Measurements from ENCODE around the gene PCYT2.

DNA sequence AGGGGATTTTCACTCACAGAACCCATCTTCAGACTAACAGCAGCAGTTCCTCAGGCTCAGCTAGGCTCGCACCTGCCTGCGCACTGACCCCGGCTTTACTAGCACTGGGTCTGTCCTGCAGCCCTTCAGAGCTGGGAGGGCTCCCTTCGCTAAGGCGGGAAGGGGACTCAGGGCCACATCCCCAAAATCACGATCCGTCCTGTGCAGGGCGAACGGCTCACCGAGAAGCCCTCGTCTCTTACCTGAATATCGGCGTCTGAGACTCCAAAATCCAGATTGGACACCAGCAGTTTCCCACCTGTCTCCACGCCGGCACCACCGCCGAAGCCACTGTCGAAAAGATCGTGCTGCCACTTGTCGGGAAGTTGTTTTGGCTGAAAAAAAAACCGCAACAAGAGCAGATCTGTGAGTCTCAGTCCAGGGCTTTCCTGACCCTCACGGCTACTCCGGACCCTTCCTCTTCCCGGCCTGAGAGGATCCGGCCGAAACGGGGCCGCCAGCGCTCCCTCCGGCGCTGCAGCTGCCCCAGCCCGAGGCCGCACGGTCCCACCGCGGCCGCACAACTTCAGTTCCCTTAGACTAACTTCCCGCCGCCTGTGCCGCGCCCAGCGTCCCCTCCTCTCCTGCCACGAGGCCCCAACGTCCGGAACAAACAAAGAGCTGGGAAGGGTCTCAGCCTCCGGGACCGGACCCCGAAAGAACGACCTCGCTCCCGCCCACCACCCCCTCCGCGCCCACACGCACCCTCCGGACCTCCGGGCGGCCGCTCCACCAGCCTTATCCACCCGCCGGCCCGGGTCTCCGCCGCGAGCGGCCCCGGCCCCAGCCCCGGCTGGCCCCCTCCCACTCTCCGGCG lies 20.5 kb downstream of the PCYT2 start:
- TF ChIP-seq, protein P1, sequence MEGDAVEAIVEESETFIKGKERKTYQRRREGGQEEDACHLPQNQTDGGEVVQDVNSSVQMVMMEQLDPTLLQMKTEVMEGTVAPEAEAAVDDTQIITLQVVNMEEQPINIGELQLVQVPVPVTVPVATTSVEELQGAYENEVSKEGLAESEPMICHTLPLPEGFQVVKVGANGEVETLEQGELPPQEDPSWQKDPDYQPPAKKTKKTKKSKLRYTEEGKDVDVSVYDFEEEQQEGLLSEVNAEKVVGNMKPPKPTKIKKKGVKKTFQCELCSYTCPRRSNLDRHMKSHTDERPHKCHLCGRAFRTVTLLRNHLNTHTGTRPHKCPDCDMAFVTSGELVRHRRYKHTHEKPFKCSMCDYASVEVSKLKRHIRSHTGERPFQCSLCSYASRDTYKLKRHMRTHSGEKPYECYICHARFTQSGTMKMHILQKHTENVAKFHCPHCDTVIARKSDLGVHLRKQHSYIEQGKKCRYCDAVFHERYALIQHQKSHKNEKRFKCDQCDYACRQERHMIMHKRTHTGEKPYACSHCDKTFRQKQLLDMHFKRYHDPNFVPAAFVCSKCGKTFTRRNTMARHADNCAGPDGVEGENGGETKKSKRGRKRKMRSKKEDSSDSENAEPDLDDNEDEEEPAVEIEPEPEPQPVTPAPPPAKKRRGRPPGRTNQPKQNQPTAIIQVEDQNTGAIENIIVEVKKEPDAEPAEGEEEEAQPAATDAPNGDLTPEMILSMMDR (IDR thresholded peaks at IDR 0.05; ENCODE audit: borderline replicate concordance, extremely low read depth, low read length, poor library complexity, severe bottlenecking) = no peak
- no peak for TF ChIP-seq EZH2 (IDR thresholded peaks at IDR 0.05; ENCODE audit: borderline replicate concordance, low read depth, low read length, severe bottlenecking)

Data from DND-41 (cell line).